Activated CD4-positive, alpha-beta T cell treated with anti-CD3 and anti-CD28 coated beads for 48 hours (primary cell): ENCODE data around the gene CARD9.
A peak's percentile ranks its signal among the peaks of the same experiment; 100 is the strongest.
"Not testable (repeated sequence)": the region's sequence is repeated elsewhere in the genome, so short reads cannot be mapped to it uniquely, and the experiment has no call there.

ENCODE experiments used
- DNase-seq: peaks from one replicate; pipeline ENCODE4 v3.0.0-alpha.2; 2020

Gene CARD9

GRCh38 chr9:136373300-136374182 lies at the start of gene CARD9:
Gene CARD9, minus strand, starts transcription at chr9:136373669. Its CDS starts 1,591 bp downstream, at chr9:136372078.
- DNase-seq: peak; percentile 45

- no peak for DNase-seq
These were observed 49.4 kb upstream of the CARD9 start for GRCh38 chr9:136422876-136423275.

GRCh38 chr9:136421791-136422190 lies 48.3 kb upstream of the CARD9 start:
- no peak for DNase-seq

- DNase-seq: no peak
These were observed 45.6 kb upstream of the CARD9 start for GRCh38 chr9:136419092-136419420.

- no peak for DNase-seq
These were observed 45.0 kb upstream of the CARD9 start for GRCh38 chr9:136418182-136419091.

- DNase-seq: no peak
These were observed 43.4 kb upstream of the CARD9 start for GRCh38 chr9:136416914-136417313.

GRCh38 chr9:136416427-136416826 lies 43.0 kb upstream of the CARD9 start:
- DNase-seq: no peak

GRCh38 chr9:136412962-136413361 lies 39.5 kb upstream of the CARD9 start:
- DNase-seq: no peak

GRCh38 chr9:136411378-136411777 lies 37.9 kb upstream of the CARD9 start:
- DNase-seq: no peak

- DNase-seq: peak; percentile 98
These were observed 37.2 kb upstream of the CARD9 start, which contains the start of the genes ENTR1 and PMPCA for GRCh38 chr9:136410500-136411287. Gene ENTR1, minus strand, starts transcription at chr9:136410614. Its CDS starts 217 bp downstream, at chr9:136410397. Gene PMPCA, plus strand, starts transcription at chr9:136410658. Its CDS starts 11 bp downstream, at chr9:136410669.

- peak; percentile 58 for DNase-seq
These were observed 36.3 kb upstream of the CARD9 start for GRCh38 chr9:136409557-136410455.

GRCh38 chr9:136407911-136408310 lies 34.4 kb upstream of the CARD9 start:
- no peak for DNase-seq

GRCh38 chr9:136407061-136407460 lies 33.6 kb upstream of the CARD9 start:
- not testable (repeated sequence) for DNase-seq

GRCh38 chr9:136405904-136406303 lies 32.4 kb upstream of the CARD9 start:
- not testable (repeated sequence) for DNase-seq

GRCh38 chr9:136405481-136405880 lies 32.0 kb upstream of the CARD9 start:
- no peak for DNase-seq

- no peak for DNase-seq
These were observed 31.3 kb upstream of the CARD9 start for GRCh38 chr9:136404801-136405136.

- DNase-seq: peak; percentile 63
These were observed 30.7 kb upstream of the CARD9 start for GRCh38 chr9:136403915-136404800.

GRCh38 chr9:136403538-136403914 lies 30.1 kb upstream of the CARD9 start:
- peak; percentile 82 for DNase-seq

GRCh38 chr9:136402067-136402466 lies 28.6 kb upstream of the CARD9 start:
- DNase-seq: no peak

GRCh38 chr9:136401173-136401922 lies 27.9 kb upstream of the CARD9 start:
- DNase-seq: no peak
